GM18858 (cell line): ENCODE data around the gene TUBB.

Experiments
- ATAC-seq: cut with Tn5 transposase; IDR thresholded peaks from one replicate; pipeline ENCODE4 v1.9.1; 2021; ENCODE audit not compliant: unreplicated experiment

TUBB gene

GRCh38 chr6:30719791-30720737, at the start of gene TUBB:
TSS of gene TUBB (plus strand) at chr6:30720352. CDS start at chr6:30720507, 155 bp downstream.
- no peak for ATAC-seq

- no peak for ATAC-seq
These were observed 49.2 kb upstream of the TUBB start for GRCh38 chr6:30670760-30671527.

- no peak for ATAC-seq
These were observed 47.5 kb upstream of the TUBB start, which contains the start of gene DHX16 for GRCh38 chr6:30672445-30673253. TSS of gene DHX16 (minus strand) at chr6:30673006. CDS start at chr6:30672841, 165 bp downstream.

- ATAC-seq: no peak
These were observed 43.4 kb upstream of the TUBB start for GRCh38 chr6:30676660-30677285.

GRCh38 chr6:30678964-30679726, 41.0 kb upstream of the TUBB start:
- ATAC-seq: no peak

DNA sequence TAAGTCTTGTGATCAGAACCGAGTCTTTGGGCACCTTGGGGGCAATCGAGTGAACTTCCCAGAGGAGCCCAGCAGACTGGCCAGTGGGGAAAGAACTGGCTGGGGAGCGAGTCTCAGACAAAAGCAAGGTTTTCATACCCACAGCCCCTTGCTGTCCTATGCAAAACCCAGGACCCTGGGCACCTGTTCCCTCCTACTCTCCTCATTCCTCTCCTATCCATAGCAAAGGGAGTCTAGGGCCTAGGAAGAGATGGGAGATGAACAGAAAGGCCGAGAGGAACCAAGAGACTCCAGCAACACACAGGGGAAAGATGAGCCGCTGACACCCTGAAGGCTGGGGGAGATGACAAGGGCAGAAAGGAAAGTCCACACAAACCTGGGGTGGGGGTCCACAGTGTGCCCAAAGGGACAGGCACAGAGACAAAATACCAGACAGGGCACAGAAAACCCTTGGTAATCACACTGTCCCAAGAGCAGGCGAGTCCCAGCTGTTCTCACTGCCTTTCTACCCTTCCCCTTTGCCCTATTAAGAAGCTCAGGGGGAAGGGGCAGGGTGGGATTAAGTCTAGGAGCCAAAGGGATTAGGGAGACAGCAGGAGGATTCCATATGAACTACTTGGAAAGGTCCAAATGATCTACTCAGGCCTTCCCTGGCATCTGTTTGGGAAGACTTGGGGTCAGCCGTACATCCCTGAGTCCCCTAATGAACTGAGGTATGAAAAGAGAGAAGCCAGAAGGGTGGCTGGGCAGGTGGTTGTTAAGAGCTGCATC, 40.2 kb upstream of the TUBB start:
- ATAC-seq: no peak

DNA sequence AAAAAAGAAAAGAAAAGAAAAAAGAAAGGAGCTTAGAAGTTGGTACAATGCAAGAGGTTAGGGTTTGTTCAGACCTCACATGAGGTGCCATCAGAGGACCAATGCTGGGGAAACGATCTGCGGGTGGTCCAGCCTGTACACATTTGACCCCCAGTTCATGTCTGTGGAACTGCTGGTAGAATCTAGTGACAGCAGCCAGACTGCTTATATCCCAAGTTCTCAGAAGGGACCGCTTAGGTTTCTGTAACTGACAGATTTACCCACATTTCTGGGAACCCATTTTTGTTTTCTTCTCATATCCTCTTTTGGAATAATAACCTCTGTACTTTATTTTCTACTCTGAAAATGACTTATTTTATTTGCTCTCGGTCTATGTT, 38.4 kb upstream of the TUBB start:
- no peak for ATAC-seq

DNA sequence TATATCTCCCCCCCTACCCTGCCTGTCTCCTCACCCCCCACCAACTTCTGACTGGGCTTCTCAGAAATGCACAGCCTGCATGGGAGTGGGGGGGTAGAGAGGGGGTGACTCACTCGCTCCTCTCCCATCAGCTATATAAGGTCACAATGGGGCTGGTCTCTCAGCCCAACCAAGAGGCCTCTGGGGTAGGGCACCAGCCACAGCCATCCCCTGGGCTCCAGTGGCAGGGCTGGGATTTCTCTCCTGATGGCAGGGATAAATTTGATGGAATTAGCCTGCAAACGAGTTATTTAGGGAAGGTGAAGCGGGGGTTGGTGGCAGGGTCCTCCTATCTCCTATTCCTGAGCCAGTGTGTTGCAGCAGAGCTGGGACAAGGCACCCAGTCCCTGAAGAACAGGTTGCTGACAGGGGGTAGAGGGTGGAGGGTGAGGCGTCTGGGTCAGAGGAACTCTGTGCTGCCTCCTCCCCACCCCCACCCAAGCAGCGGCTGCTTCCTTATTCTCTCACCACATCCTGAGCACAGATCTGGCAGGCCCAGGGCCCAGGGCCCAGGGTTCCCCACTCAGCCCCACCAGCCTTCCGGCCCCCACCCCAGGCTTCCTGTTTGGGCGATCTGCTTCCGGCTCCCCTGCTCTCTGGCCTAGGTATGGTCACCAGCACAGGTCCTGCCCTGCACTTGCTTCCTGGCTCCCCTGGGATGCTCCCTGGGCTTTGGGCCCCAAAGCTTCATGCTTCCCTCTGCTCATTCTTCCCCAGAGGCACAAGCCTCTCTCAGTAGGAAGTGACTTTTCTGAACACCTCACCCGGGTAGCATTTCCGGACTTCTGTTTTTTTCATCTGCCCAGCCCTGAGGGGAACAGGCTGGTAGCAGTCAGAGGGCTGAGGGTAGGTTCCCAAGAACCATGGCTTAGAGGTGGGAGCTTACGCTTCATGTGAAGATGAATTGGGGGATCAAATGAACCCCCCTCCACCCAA, 37.7 kb upstream of the TUBB start:
- no peak for ATAC-seq

GRCh38 chr6:30683183-30683979, 36.8 kb upstream of the TUBB start:
- ATAC-seq: no peak

GRCh38 chr6:30683980-30684338, 36.2 kb upstream of the TUBB start:
- ATAC-seq: no peak

GRCh38 chr6:30684386-30685156, 35.6 kb upstream of the TUBB start:
- ATAC-seq: no peak

- no peak for ATAC-seq
These were observed 34.8 kb upstream of the TUBB start for GRCh38 chr6:30685157-30686008.

DNA sequence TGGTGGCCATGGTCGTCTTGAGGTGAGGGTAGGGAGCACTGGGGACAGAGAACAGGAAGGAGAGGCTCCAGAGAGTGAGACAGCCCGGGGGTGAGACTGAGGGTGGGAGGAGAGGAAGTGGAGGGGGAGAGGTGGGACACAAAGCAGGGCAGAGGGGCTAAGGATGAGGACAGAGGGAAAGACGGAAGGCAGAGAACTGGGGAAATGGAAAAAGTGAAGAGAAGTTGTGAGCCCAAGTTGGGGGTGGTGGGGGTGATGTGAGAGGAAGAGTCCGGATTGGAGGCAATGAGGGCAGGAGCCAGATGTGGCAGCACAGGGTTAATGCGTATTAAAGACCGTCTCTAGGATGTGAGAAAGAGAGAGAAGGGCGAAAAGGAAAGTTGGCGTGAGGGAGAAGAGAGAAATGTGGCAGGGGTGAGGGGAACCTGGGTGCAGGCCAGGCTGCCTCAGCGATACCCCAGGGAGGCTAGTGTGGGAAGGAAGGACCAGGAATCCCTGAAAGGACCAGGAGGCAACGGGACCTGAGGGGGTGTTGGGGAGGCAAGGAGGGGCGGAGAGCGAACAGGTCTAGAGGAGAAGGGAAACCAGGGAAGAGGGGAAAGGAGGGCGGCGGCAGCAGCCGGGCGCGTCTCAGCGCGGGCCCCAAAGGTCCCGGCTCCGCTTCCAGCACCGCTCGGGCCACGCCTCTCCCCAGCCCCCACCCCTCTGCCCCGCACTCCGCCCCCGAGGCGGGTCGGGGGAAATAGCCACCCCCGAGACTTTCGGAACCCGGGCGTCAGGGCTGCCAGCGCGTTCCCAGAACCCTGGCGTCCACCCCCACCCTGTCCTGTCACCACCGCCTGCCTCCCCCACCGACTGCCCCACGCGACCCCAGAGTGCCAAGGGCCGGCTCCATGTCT, 33.9 kb upstream of the TUBB start, which contains the start of gene PPP1R18:
PPP1R18 (minus strand) TSS at position 637 of the 899 bp plus-strand sequence; CDS start at position 10, 627 bp downstream.
- no peak for ATAC-seq

DNA sequence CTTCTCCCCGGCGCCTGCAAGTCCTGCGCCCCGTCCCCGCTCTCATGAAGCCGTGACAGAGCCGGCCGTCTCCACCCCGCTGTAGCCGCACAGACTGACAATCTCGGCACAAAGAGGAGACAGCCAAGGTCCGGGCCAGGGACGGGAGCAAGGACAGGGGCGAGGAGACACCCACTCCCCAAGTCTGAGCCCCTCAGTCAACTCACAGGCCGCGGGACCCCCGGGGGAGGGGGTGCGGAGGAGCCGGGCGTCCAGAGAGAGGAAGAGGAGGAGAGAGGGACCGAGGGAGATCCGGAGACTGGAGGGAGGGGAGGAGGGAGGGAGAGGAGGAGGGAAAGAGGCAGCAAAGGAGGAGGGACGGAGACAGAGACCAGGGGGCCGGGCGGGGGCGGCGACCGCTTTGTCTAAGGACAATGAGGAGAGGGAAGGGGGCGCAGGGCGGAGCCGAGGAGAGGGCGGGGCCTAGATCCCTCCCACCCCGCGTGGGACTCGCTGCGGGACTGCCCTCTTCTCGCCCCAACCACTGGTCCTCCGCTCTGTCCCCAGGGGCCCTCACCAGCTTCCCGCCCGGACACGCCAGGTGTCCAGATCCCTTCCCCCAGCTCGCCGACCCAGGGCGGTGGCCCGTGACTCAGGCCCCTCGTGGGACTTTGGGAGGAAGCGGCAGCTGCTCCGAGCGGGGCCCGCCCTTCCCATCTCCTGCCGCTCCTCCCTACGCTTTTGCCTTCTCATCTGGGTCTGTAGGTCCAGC, 33.1 kb upstream of the TUBB start:
- no peak for ATAC-seq
